ENCODE measurements around the gene ASXL1. TPM values are rescaled to one million over a fixed set of nuclear protein-coding genes. Genes with fewer than 3 reads are reported as not detected.

The ASXL1 gene
- total RNA-seq, 4 donors from 2014 or later = 43.2 to 143 (median 71.8) TPM

GRCh38 chr20:32391003-32391402 lies 32.9 kb downstream of the ASXL1 start:
- no peaks in the 10 kb centered on the region for H3K27me3 ChIP-seq
- no peaks in the 10 kb centered on the region for H3K4me1 ChIP-seq
- H3K36me3 ChIP-seq = peaks cover 9% of the 10 kb centered on the region
- no peak overlapping the region for H3K4me3 ChIP-seq
- H3K27ac ChIP-seq = no peak overlapping the region
- no peaks in the 10 kb centered on the region for H3K9me3 ChIP-seq
- WGBS = 91% methylated on average over 2 of the region's 2 CpGs
- TF ChIP-seq POLR2A (IDR thresholded peaks at IDR 0.05) (no peak), CTCF (IDR thresholded peaks at IDR 0.05) (no peak), POLR2AphosphoS5 (IDR thresholded peaks at IDR 0.05) (no peak), EP300 (IDR thresholded peaks at IDR 0.05) (no peak)
- no peak for DNase-seq (ENCODE audit: low spot score in 2 of 2)

GRCh38 chr20:32395066-32395465 lies 36.9 kb downstream of the ASXL1 start:
- no peak for TF ChIP-seq POLR2A (IDR thresholded peaks at IDR 0.05)
- no peak for TF ChIP-seq EP300 (IDR thresholded peaks at IDR 0.05)
- TF ChIP-seq POLR2AphosphoS5 (IDR thresholded peaks at IDR 0.05) = no peak
- no peak for TF ChIP-seq CTCF (IDR thresholded peaks at IDR 0.05)
- Histone ChIP-seq H3K27me3 (no peaks in the 10 kb centered on the region), H3K9me3 (no peaks in the 10 kb centered on the region), H3K36me3 (peaks cover 9% of the 10 kb centered on the region), H3K4me1 (no peaks in the 10 kb centered on the region), H3K27ac (no peak overlapping the region), H3K4me3 (no peak overlapping the region)
- no peak for DNase-seq (ENCODE audit: low spot score in 2 of 2)
- 95% methylated on average over 3 of the region's 3 CpGs for WGBS

GRCh38 chr20:32396646-32397160 lies 38.6 kb downstream of the ASXL1 start:
- whole genome bisulfite sequencing = 75% methylated on average over 3 of the region's 3 CpGs
- H3K4me1 ChIP-seq = no peaks in the 10 kb centered on the region
- no peak overlapping the region for H3K4me3 ChIP-seq
- H3K27ac ChIP-seq = no peak overlapping the region
- H3K27me3 ChIP-seq = no peaks in the 10 kb centered on the region
- H3K36me3 ChIP-seq = no peaks in the 10 kb centered on the region
- no peak for DNase-seq (ENCODE audit: low spot score in 2 of 2)
- H3K9me3 ChIP-seq = no peaks in the 10 kb centered on the region
- TF ChIP-seq CTCF (IDR thresholded peaks at IDR 0.05) (no peak), EP300 (IDR thresholded peaks at IDR 0.05) (no peak), POLR2A (IDR thresholded peaks at IDR 0.05) (no peak), POLR2AphosphoS5 (IDR thresholded peaks at IDR 0.05) (no peak)

- 91% methylated on average over 11 of the region's 11 CpGs for WGBS
- Histone ChIP-seq H3K9me3 (no peaks in the 10 kb centered on the region), H3K4me1 (no peaks in the 10 kb centered on the region), H3K27ac (no peak overlapping the region), H3K27me3 (no peaks in the 10 kb centered on the region), H3K4me3 (no peak overlapping the region), H3K36me3 (no peaks in the 10 kb centered on the region)
- TF ChIP-seq CTCF (IDR thresholded peaks at IDR 0.05) (no peak), EP300 (IDR thresholded peaks at IDR 0.05) (no peak), POLR2A (IDR thresholded peaks at IDR 0.05) (no peak)
- no peak for DNase-seq (ENCODE audit: low spot score in 2 of 2)
Observed at GRCh38 chr20:32397567-32398084, 39.5 kb downstream of the ASXL1 start.

- no peak overlapping the region for H3K27ac ChIP-seq
- H3K4me1 ChIP-seq = peaks cover 3% of the 10 kb centered on the region
- H3K9me3 ChIP-seq = no peaks in the 10 kb centered on the region
- H3K4me3 ChIP-seq = no peak overlapping the region
- no peak for DNase-seq (ENCODE audit: low spot score in 2 of 2)
- no peaks in the 10 kb centered on the region for H3K27me3 ChIP-seq
- TF ChIP-seq CTCF (IDR thresholded peaks at IDR 0.05) (no peak), POLR2AphosphoS5 (IDR thresholded peaks at IDR 0.05) (no peak), POLR2A (IDR thresholded peaks at IDR 0.05) (no peak), EP300 (IDR thresholded peaks at IDR 0.05) (no peak)
- no peaks in the 10 kb centered on the region for H3K36me3 ChIP-seq
- 100% methylated on average over 1 of the region's 1 CpG for WGBS
Observed at GRCh38 chr20:32400476-32400875, 42.3 kb downstream of the ASXL1 start.
